ENCODE data around the gene FAM184A.

Gene FAM184A

GRCh38 chr6:119076576-119077390 is 1.7 kb downstream of the FAM184A start:
- Histone ChIP-seq H3K9me3 (replicated peaks in 1 of 2; ENCODE audit: control insufficient read depth in 2 of 2, insufficient read depth in 1 of 2, low read depth in 1 of 2, low read length in 2 of 2) (peaks cover 2 to 14% of the 10 kb centered on the region in 2 donors), H4K91ac (ENCODE audit: low read depth, low read length, poor library complexity) (no peak overlapping the region), H3K18ac (ENCODE audit: low read length) (no peak overlapping the region), H3K79me1 (ENCODE audit: low read depth, low read length) (no peaks in the 10 kb centered on the region), H3K27ac (replicated peaks; ENCODE audit: low read length) (no peak overlapping the region), H2AK5ac (ENCODE audit: low read depth, low read length) (no peak overlapping the region), H3K27me3 (ENCODE audit: control insufficient read depth in 3 of 3, insufficient read depth in 3 of 3, low read depth in 1 of 3, low read length in 3 of 3) (peaks cover 0 to 11% (median 0%) of the 10 kb centered on the region in 3 experiments), H3K4ac (ENCODE audit: low read length) (no peak overlapping the region), H3K23ac (ENCODE audit: low read depth, low read length, poor library complexity) (no peak overlapping the region), H3K36me3 (replicated peaks in 1 of 2; ENCODE audit: control insufficient read depth in 2 of 2, insufficient read depth in 2 of 2, low read length in 2 of 2) (peaks cover 0 to 4% of the 10 kb centered on the region in 2 donors), H3K9ac (ENCODE audit: low read depth, low read length, poor library complexity) (no peak overlapping the region), H2BK12ac (ENCODE audit: low read length) (no peak overlapping the region), H3K4me2 (ENCODE audit: insufficient read depth, low read length, poor library complexity, severe bottlenecking) (no peak overlapping the region), H3K14ac (ENCODE audit: low read length) (no peak overlapping the region), H4K8ac (ENCODE audit: low read depth, low read length) (no peak overlapping the region), H2BK120ac (ENCODE audit: low read depth, low read length) (no peak overlapping the region), H3K4me1 (ENCODE audit: control insufficient read depth in 2 of 2, insufficient read depth in 1 of 2, low read depth in 1 of 2, low read length in 2 of 2) (peaks cover 0 to 5% of the 10 kb centered on the region in 2 donors), H2BK15ac (ENCODE audit: low read length) (no peak overlapping the region), H3K4me3 (ENCODE audit: low read length in 2 of 2) (peak overlapping the region in 1 of 2 donors; percentile 59), H2BK5ac (ENCODE audit: low read length) (no peak overlapping the region), H2AFZ (ENCODE audit: low read length) (no peak overlapping the region)
- 100% methylated on average over 1 of the region's 7 CpGs for WGBS, 2 donors (ENCODE audit: extremely low coverage in 2 of 2, insufficient read length in 2 of 2, insufficient replicate concordance in 1 of 2)
- DNase-seq (ENCODE audit: low spot score) = no peak

GRCh38 chr6:119076173-119076572 is 2.3 kb downstream of the FAM184A start:
- Histone ChIP-seq H3K4me2 (ENCODE audit: insufficient read depth, low read length, poor library complexity, severe bottlenecking) (no peak overlapping the region), H3K36me3 (replicated peaks in 1 of 2; ENCODE audit: control insufficient read depth in 2 of 2, insufficient read depth in 2 of 2, low read length in 2 of 2) (peaks cover 0 to 4% of the 10 kb centered on the region in 2 donors), H3K4ac (ENCODE audit: low read length) (no peak overlapping the region), H4K91ac (ENCODE audit: low read depth, low read length, poor library complexity) (no peak overlapping the region), H2BK5ac (ENCODE audit: low read length) (no peak overlapping the region), H3K27me3 (ENCODE audit: control insufficient read depth in 3 of 3, insufficient read depth in 3 of 3, low read depth in 1 of 3, low read length in 3 of 3) (peaks cover 0 to 11% (median 0%) of the 10 kb centered on the region in 3 experiments), H2AFZ (ENCODE audit: low read length) (no peak overlapping the region), H3K27ac (replicated peaks; ENCODE audit: low read length) (no peak overlapping the region), H3K9ac (ENCODE audit: low read depth, low read length, poor library complexity) (no peak overlapping the region), H3K4me1 (ENCODE audit: control insufficient read depth in 2 of 2, insufficient read depth in 1 of 2, low read depth in 1 of 2, low read length in 2 of 2) (peaks cover 0 to 5% of the 10 kb centered on the region in 2 donors), H2BK12ac (ENCODE audit: low read length) (no peak overlapping the region), H3K18ac (ENCODE audit: low read length) (no peak overlapping the region), H2BK120ac (ENCODE audit: low read depth, low read length) (no peak overlapping the region), H3K4me3 (ENCODE audit: low read length in 2 of 2) (peak overlapping the region in 1 of 2 donors; percentile 59), H4K8ac (ENCODE audit: low read depth, low read length) (no peak overlapping the region), H3K14ac (ENCODE audit: low read length) (no peak overlapping the region), H3K79me1 (ENCODE audit: low read depth, low read length) (no peaks in the 10 kb centered on the region), H2AK5ac (ENCODE audit: low read depth, low read length) (no peak overlapping the region), H3K23ac (ENCODE audit: low read depth, low read length, poor library complexity) (no peak overlapping the region), H3K9me3 (replicated peaks in 1 of 2; ENCODE audit: control insufficient read depth in 2 of 2, insufficient read depth in 1 of 2, low read depth in 1 of 2, low read length in 2 of 2) (peaks cover 0 to 11% of the 10 kb centered on the region in 2 donors), H2BK15ac (ENCODE audit: low read length) (no peak overlapping the region)
- DNase-seq (ENCODE audit: low spot score) = no peak
- no CpG with 5 or more reads among the region's 5 CpGs for WGBS, 2 donors (ENCODE audit: extremely low coverage in 2 of 2, insufficient read length in 2 of 2, insufficient replicate concordance in 1 of 2)

GRCh38 chr6:119075200-119075981 is 3.1 kb downstream of the FAM184A start:
- no peak for DNase-seq (ENCODE audit: low spot score)
- H3K27ac ChIP-seq (replicated peaks; ENCODE audit: low read length) = no peak overlapping the region
- H4K8ac ChIP-seq (ENCODE audit: low read depth, low read length) = no peak overlapping the region
- H3K4ac ChIP-seq (ENCODE audit: low read length) = no peak overlapping the region
- H3K9me3 ChIP-seq (replicated peaks in 1 of 2; ENCODE audit: control insufficient read depth in 2 of 2, insufficient read depth in 1 of 2, low read depth in 1 of 2, low read length in 2 of 2) = peaks cover 0 to 11% of the 10 kb centered on the region in 2 donors
- H2AFZ ChIP-seq (ENCODE audit: low read length) = no peak overlapping the region
- peaks cover 0 to 5% of the 10 kb centered on the region in 2 donors for H3K4me1 ChIP-seq (ENCODE audit: control insufficient read depth in 2 of 2, insufficient read depth in 1 of 2, low read depth in 1 of 2, low read length in 2 of 2)
- H3K4me2 ChIP-seq (ENCODE audit: insufficient read depth, low read length, poor library complexity, severe bottlenecking) = no peak overlapping the region
- H3K79me1 ChIP-seq (ENCODE audit: low read depth, low read length) = no peaks in the 10 kb centered on the region
- H3K27me3 ChIP-seq (ENCODE audit: control insufficient read depth in 3 of 3, insufficient read depth in 3 of 3, low read depth in 1 of 3, low read length in 3 of 3) = peaks cover 0 to 11% (median 0%) of the 10 kb centered on the region in 3 experiments
- no peak overlapping the region for H3K4me3 ChIP-seq (ENCODE audit: low read length in 2 of 2)
- no peak overlapping the region for H3K23ac ChIP-seq (ENCODE audit: low read depth, low read length, poor library complexity)
- H2AK5ac ChIP-seq (ENCODE audit: low read depth, low read length) = no peak overlapping the region
- H4K91ac ChIP-seq (ENCODE audit: low read depth, low read length, poor library complexity) = no peak overlapping the region
- peaks cover 0 to 4% of the 10 kb centered on the region in 2 donors for H3K36me3 ChIP-seq (replicated peaks in 1 of 2; ENCODE audit: control insufficient read depth in 2 of 2, insufficient read depth in 2 of 2, low read length in 2 of 2)
- WGBS, 2 donors (ENCODE audit: extremely low coverage in 2 of 2, insufficient read length in 2 of 2, insufficient replicate concordance in 1 of 2) = no CpG with 5 or more reads among the region's 2 CpGs
- H2BK120ac ChIP-seq (ENCODE audit: low read depth, low read length) = no peak overlapping the region
- no peak overlapping the region for H3K9ac ChIP-seq (ENCODE audit: low read depth, low read length, poor library complexity)
- H2BK15ac ChIP-seq (ENCODE audit: low read length) = no peak overlapping the region
- H2BK12ac ChIP-seq (ENCODE audit: low read length) = no peak overlapping the region
- no peak overlapping the region for H2BK5ac ChIP-seq (ENCODE audit: low read length)
- H3K14ac ChIP-seq (ENCODE audit: low read length) = no peak overlapping the region
- H3K18ac ChIP-seq (ENCODE audit: low read length) = no peak overlapping the region

All from neuronal stem cell (in vitro differentiated cells).